K562 (cell line): ENCODE results near the gene MKRN2OS. TPM values are rescaled to one million over a fixed set of nuclear protein-coding genes. Genes with fewer than 3 reads are reported as not detected.

Experiments
- ATAC-seq: fragments of 200-7000 bp; cut with Tn5 transposase; 3 replicates; pipeline ENCODE4 v1.9.1; 2020; ENCODE audit warnings: moderate library complexity
- BruUV-seq: library from RNA; stranded (reverse); fragments of 400-500 nt; replicated peaks from 2 replicates; lab custom pipeline; 2021; lab: Mats Ljungman, UMichigan
- CTCF ChIA-PET: fragments of 300-600 bp; formaldehyde crosslinking; extraction: SDS; loops from one replicate; lab custom pipeline; 2021; ENCODE audit warnings: low intra/inter-chr PET ratio; lab: Yijun Ruan, JAX
- POLR2A ChIA-PET: fragments of 300-600, 350-650 bp; sonication (Branson Sonifier 250); formaldehyde crosslinking; extraction: SDS; loops from one replicate; lab custom pipeline; 2021; ENCODE audit warnings: antibody characterized with exemption, inconsistent platforms; lab: Yijun Ruan, JAX
- DNase-seq, 4 experiments: peaks; one replicate each; pipeline versions ENCODE4 v3.0.0 to v3.0.0-alpha.2; 2011 to 2018; ENCODE audit warnings: low spot score in 3 of 4, mixed read lengths in 3 of 4; ENCODE audit errors: extremely low read depth in 1 of 4
- FAIRE-seq: peaks from 2 replicates; lab custom pipeline; 2011; peaks lifted over from hg19 to GRCh38; lab: Jason Lieb, UNC
- H2AFZ ChIP-seq: 2 replicates; pipeline ENCODE4 v1.6.0; 2011; ENCODE audit warnings: low read depth, low read length, control low read depth, inconsistent platforms
- H3K27ac ChIP-seq: fragments of 200-600 bp; 3 replicates; pipeline ENCODE4 v1.8.0; 2011; ENCODE audit warnings: low read depth, mild to moderate bottlenecking, control low read depth, inconsistent platforms, low read length, moderate library complexity, mixed read lengths; ENCODE audit errors: extremely low read depth
- H3K27me3 ChIP-seq, 2 experiments: fragments of 300-600 bp in 1 of 2; 2 replicates in 1 of 2; 3 replicates in 1 of 2; pipeline versions ENCODE4 v1.6.0 to v1.8.0; 2011; ENCODE audit warnings: inconsistent platforms in 2 of 2, low read length in 2 of 2, mild to moderate bottlenecking in 1 of 2, mixed read lengths in 1 of 2, moderate library complexity in 1 of 2; ENCODE audit not compliant: control insufficient read depth in 2 of 2, insufficient read depth in 2 of 2
- H3K36me3 ChIP-seq: fragments of 300-600 bp; 3 replicates; pipeline ENCODE4 v1.8.0; 2011; ENCODE audit warnings: mild to moderate bottlenecking, low read length, inconsistent platforms; ENCODE audit not compliant: control insufficient read depth, insufficient read depth
- H3K4me1 ChIP-seq, 2 experiments: fragments of 200-600 bp in 1 of 2; replicated peaks in 1 of 2; 2 replicates in 1 of 2; 3 replicates in 1 of 2; pipeline versions ENCODE4 v1.5.1 to v1.8.0; 2011; ENCODE audit warnings: inconsistent platforms in 2 of 2, low read length in 2 of 2, mild to moderate bottlenecking in 1 of 2, mixed read lengths in 1 of 2, moderate library complexity in 1 of 2; ENCODE audit not compliant: control insufficient read depth in 2 of 2, insufficient read depth in 2 of 2
- H3K4me2 ChIP-seq: 2 replicates; pipeline ENCODE4 v1.6.1; 2011; ENCODE audit warnings: low read length, control low read depth, inconsistent platforms, mixed read lengths; ENCODE audit not compliant: insufficient read depth
- H3K4me3 ChIP-seq: fragments of 200-600 bp; sonication (generic), shearing (Covaris generic); 2 replicates; pipeline ENCODE4 v1.5.1; 2016; ENCODE audit warnings: control low read depth, inconsistent platforms
- H3K79me2 ChIP-seq: fragments of 200-600 bp; 3 replicates; pipeline ENCODE4 v1.8.0; 2011; ENCODE audit warnings: low read length, inconsistent platforms; ENCODE audit not compliant: control insufficient read depth, insufficient read depth
- H3K9ac ChIP-seq, 2 experiments: 2 replicates each; pipeline versions ENCODE4 v1.6.0 to v1.6.1; 2011; ENCODE audit warnings: low read depth in 2 of 2, low read length in 2 of 2, control low read depth in 1 of 2, inconsistent platforms in 1 of 2, mild to moderate bottlenecking in 1 of 2, mixed read lengths in 1 of 2; ENCODE audit not compliant: insufficient read depth in 1 of 2
- H3K9me1 ChIP-seq: one replicate; pipeline ENCODE4 v1.6.0; 2011; ENCODE audit warnings: inconsistent platforms, mild to moderate bottlenecking, low read length, moderate library complexity; ENCODE audit not compliant: control insufficient read depth, insufficient read depth
- H3K9me3 ChIP-seq: replicated peaks from 2 replicates; pipeline ENCODE4 v1.5.1; 2011; ENCODE audit warnings: low read depth, low read length, inconsistent platforms; ENCODE audit not compliant: control insufficient read depth, insufficient read depth
- H4K20me1 ChIP-seq: replicated peaks from 2 replicates; pipeline ENCODE4 v1.6.1; 2011; ENCODE audit warnings: low read length, inconsistent platforms, mixed read lengths; ENCODE audit not compliant: control insufficient read depth, insufficient read depth
- ETS2 ChIP-seq: IDR thresholded peaks from 2 replicates; pipeline ENCODE4 v1.6.1; 2016; ENCODE audit warnings: borderline replicate concordance, missing genetic modification characterization, mild to moderate bottlenecking, moderate library complexity, missing compliant biosample characterization; ENCODE audit not compliant: poor library complexity, severe bottlenecking
- EZH2 ChIP-seq: IDR thresholded peaks from 2 replicates; pipeline ENCODE4 v1.6.1; 2012; ENCODE audit warnings: low read depth, mild to moderate bottlenecking, inconsistent platforms, low read length, borderline replicate concordance
- GATAD2A ChIP-seq: fragments of 450-650 bp; IDR thresholded peaks from 2 replicates; pipeline ENCODE4 v1.6.1; 2017
- HDAC1 ChIP-seq, 2 experiments: fragments of 450-650 bp; IDR thresholded peaks; 2 replicates each; pipeline ENCODE4 v1.6.1; 2016 to 2017; ENCODE audit warnings: inconsistent platforms in 1 of 2, mild to moderate bottlenecking in 1 of 2, moderate library complexity in 1 of 2
- HMGN3 ChIP-seq: IDR thresholded peaks from 2 replicates; pipeline ENCODE4 v1.6.1; 2011; ENCODE audit warnings: borderline replicate concordance, low read depth, mild to moderate bottlenecking, mixed read lengths, low read length; ENCODE audit not compliant: insufficient read length; ENCODE audit errors: extremely low read depth
- HOXB6 ChIP-seq: fragments of 250-450 bp; sonication (Bioruptor Pico); IDR thresholded peaks from 2 replicates; pipeline ENCODE4 v1.5.1; 2022; ENCODE audit warnings: mild to moderate bottlenecking, borderline replicate concordance
- KDM1A ChIP-seq, 2 experiments: fragments of 450-650 bp; IDR thresholded peaks; 2 replicates each; pipeline ENCODE4 v1.6.1; 2016; ENCODE audit warnings: mild to moderate bottlenecking in 2 of 2
- MAZ ChIP-seq, 2 experiments: fragments of 450-650 bp in 1 of 2; sonication (generic) in 1 of 2; formaldehyde crosslinking; IDR thresholded peaks in 1 of 2; conservative IDR thresholded peaks in 1 of 2; 2 replicates each; pipeline versions ENCODE4 v1.4.0 to v1.5.0; 2020; ENCODE audit warnings: mild to moderate bottlenecking in 1 of 2, missing genetic modification reagents in 1 of 2
- PBX2 ChIP-seq, 2 experiments: IDR thresholded peaks in 1 of 2; conservative IDR thresholded peaks in 1 of 2; 2 replicates each; pipeline ENCODE4 v1.6.1; 2016; ENCODE audit warnings: low read depth in 2 of 2, mild to moderate bottlenecking in 1 of 2, missing compliant biosample characterization in 1 of 2, missing genetic modification characterization in 1 of 2, moderate library complexity in 1 of 2
- PCBP1 ChIP-seq: fragments of 200-400 bp; formaldehyde crosslinking; IDR thresholded peaks from 2 replicates; pipeline ENCODE4 v1.6.1; 2018; ENCODE audit warnings: mild to moderate bottlenecking, low read depth, low read length; ENCODE audit not compliant: poor library complexity, severe bottlenecking
- PKNOX1 ChIP-seq: fragments of 450-650 bp; IDR thresholded peaks from 2 replicates; pipeline ENCODE4 v1.6.1; 2016
- PPARD ChIP-seq: fragments of 250-450 bp; sonication (Bioruptor Pico); IDR thresholded peaks from 2 replicates; pipeline ENCODE4 v1.8.0; 2022; ENCODE audit warnings: inconsistent platforms, mild to moderate bottlenecking, moderate library complexity
- TAF1 ChIP-seq: IDR thresholded peaks from 2 replicates; pipeline ENCODE4 v1.6.1; 2011; ENCODE audit warnings: mild to moderate bottlenecking, low read length, moderate library complexity; ENCODE audit not compliant: insufficient read depth, control insufficient read depth, severe bottlenecking; ENCODE audit errors: extremely low read depth
- VEZF1 ChIP-seq: fragments of 200-800 bp; sonication (Bioruptor generic); IDR thresholded peaks from 2 replicates; pipeline ENCODE4 v1.6.1; 2017; ENCODE audit warnings: missing genetic modification characterization, missing compliant biosample characterization
- ZFP30 ChIP-seq: fragments of 250-450 bp; sonication (Bioruptor Pico); IDR thresholded peaks from 2 replicates; pipeline ENCODE4 v1.8.0; 2022; ENCODE audit warnings: moderate library complexity, mild to moderate bottlenecking, inconsistent platforms, borderline replicate concordance
- ZNF212 ChIP-seq: fragments of 450-650 bp; formaldehyde crosslinking; IDR thresholded peaks from 2 replicates; pipeline ENCODE4 v1.4.0; 2020; ENCODE audit warnings: mild to moderate bottlenecking
- WGBS: fragments of 100-300 bp; shearing (Covaris generic); methylation state at CpG from one replicate; pipeline ENCODE4 v1.1.6; 2016; ENCODE audit warnings: low coverage, mixed read lengths; ENCODE audit not compliant: insufficient coverage; ENCODE audit errors: missing lambda C conversion rate; 5-methylcytosine and 5-hydroxymethylcytosine counted together
- in situ Hi-C: fragments of 300-500 bp; cut with MboI; formaldehyde crosslinking; loops from 4 replicates; pipeline ENCODE4 v1.15.0; 2018; ENCODE audit warnings: inconsistent platforms, mixed read lengths
- intact Hi-C: fragments of 100-400 bp; cut with micrococcal nuclease; formaldehyde crosslinking; loops from 2 replicates; pipeline ENCODE4 v1.14.2; 2022
- polyA plus RNA-seq, 8 experiments: library from polyadenylated mRNA; depleted of rRNA in 4 of 8; stranded (reverse) in 5 of 8; unstranded in 3 of 8; fragments of >200 nt; fragmentation: Nextera tagmentation in 2 of 8; fragmentation: Illumina TruSeq in 1 of 8; extraction: Ambion mirVana in 2 of 8; extraction: Trizol in 1 of 8; gene quantifications; 2 replicates each; pipeline versions ENCODE4 v1.2.1 to v1.2.3, GENCODE V29; 2011 to 2014; ENCODE audit warnings: inconsistent platforms in 1 of 8, missing spikeins in 1 of 8
- total RNA-seq, 7 experiments: library from RNA; depleted of rRNA in 6 of 7; stranded (reverse); fragments of >200 nt in 6 of 7; fragmentation: Illumina TruSeq in 2 of 7; extraction: Trizol in 2 of 7; gene quantifications; 2 replicates each; pipeline versions ENCODE4 v1.2.1 to v1.2.3, GENCODE V29; 2011 to 2021; ENCODE audit warnings: low replicate concordance in 1 of 7

The MKRN2OS gene
- total and polyA plus RNA-seq, 9 of the 15 experiments (the other 6 are each of a cell fraction or from before 2014, with no cell fraction given), result 0.11 to 0.27 (median 0.17) TPM; not detected in 6

- FAIRE-seq (no peak), DNase-seq (peak in 1 of 4 experiments; percentile 35), ATAC-seq (no peak)
- Histone ChIP-seq H3K9me3 (no peaks in the 10 kb centered on the region), H3K9me1 (peaks cover 7% of the 10 kb centered on the region), H3K4me2 (peak overlapping the region; percentile 94; the same call in 1 of the 2 replicates), H3K79me2 (peaks cover 74% of the 10 kb centered on the region), H3K9ac (peak overlapping the region in 1 of 2 experiments; percentile 82; a peak in 1 of 4 replicates), H3K36me3 (peaks cover 2% of the 10 kb centered on the region; the same call in 1 of the 3 replicates), H3K4me1 (peaks cover 13 to 27% of the 10 kb centered on the region in 2 experiments), H4K20me1 (peaks cover 51% of the 10 kb centered on the region), H3K4me3 (no peak overlapping the region), H2AFZ (no peak overlapping the region), H3K27me3 (no peaks in the 10 kb centered on the region), H3K27ac (no peak overlapping the region)
- CTCF ChIA-PET, result no interaction called here
- intact Hi-C loops (loop anchor here (5.0 kb wide), 2 partner anchors 103 to 283 kb away; partner anchors contain the start of genes RAF1 and RPL32), in situ Hi-C loops (no loop called here)
- POLR2A ChIA-PET, result interaction anchor here (1.1 to 1.6 kb wide), 4 partner anchors 9 to 273 kb away, joined by 3 to 4 read pairs (median 4); no protein-coding TSS in a partner anchor
- no TSS peak for BruUV-seq
- 37% methylated on average over 3 of the region's 3 CpGs for WGBS
- TF ChIP-seq HOXB6 (CRISPR knock-in tag) (no peak), ETS2 (no peak), KDM1A (IDR thresholded peaks at IDR 0.05) (peak; percentile 64 to 70; a peak in 3 of 4 replicates), GATAD2A (no peak), PKNOX1 (peak; percentile 66), VEZF1 (no peak), PCBP1 (no peak), PBX2 (CRISPR knock-in tag; IDR thresholded peaks at IDR 0.05; ENCODE audit: low read depth) (no peak), PBX2 (tag; conservative IDR thresholded peaks at IDR 0.05; ENCODE audit: low read depth) (peak; percentile 28; the same call in 1 of the 2 replicates), EZH2 (no peak), ZNF212 (CRISPR knock-in tag) (no peak), MAZ (CRISPR knock-in tag; conservative IDR thresholded peaks at IDR 0.05 in 1 of 2, IDR thresholded peaks at IDR 0.05 in 1 of 2) (no peak), ZFP30 (CRISPR knock-in tag) (no peak), TAF1 (no peak), HMGN3 (no peak), HDAC1 (IDR thresholded peaks at IDR 0.05) (peak in 1 of 2 experiments; percentile 43; a peak in 1 of 4 replicates), PPARD (CRISPR knock-in tag) (no peak)
Measured at GRCh38 chr3:12559520-12559919, 14.2 kb upstream of the MKRN2OS start.
